WTC11 (cell line): ENCODE results near the gene TAS1R2. TPM values are rescaled to one million over a fixed set of nuclear protein-coding genes. Genes with fewer than 3 reads are reported as not detected.

ENCODE experiments used
- ATAC-seq: fragments of 200-7000 bp; cut with Tn5 transposase; 2 replicates; pipeline ENCODE4 v1.10.0; 2021; ENCODE audit warnings: mild to moderate bottlenecking, moderate library complexity
- CTCF ChIA-PET: fragments of 300-600 bp; sonication (Branson Sonifier 250); formaldehyde crosslinking; loops from one replicate; lab custom pipeline; 2021; ENCODE audit warnings: antibody characterized with exemption; lab: Charles Lee
- POLR2A ChIA-PET: fragments of 350-600 bp; sonication (Branson Sonifier 250); formaldehyde crosslinking; loops from one replicate; lab custom pipeline; 2021; ENCODE audit warnings: antibody characterized with exemption; lab: Charles Lee
- DNase-seq: peaks from one replicate; pipeline ENCODE4 v3.0.0; 2021; ENCODE audit warnings: low spot score
- H3K27ac Mint-ChIP-seq: 2 replicates; pipeline ENCODE4 v1.8.0; 2021; ENCODE audit warnings: mixed read lengths
- H3K27me3 Mint-ChIP-seq: 2 replicates; pipeline ENCODE4 v1.8.0; 2021; ENCODE audit warnings: low read depth, mild to moderate bottlenecking, moderate library complexity, mixed read lengths
- H3K36me3 Mint-ChIP-seq: 2 replicates; pipeline ENCODE4 v1.8.0; 2021; ENCODE audit warnings: mixed read lengths
- H3K4me1 Mint-ChIP-seq: 2 replicates; pipeline ENCODE4 v1.8.0; 2022; ENCODE audit warnings: mixed read lengths
- H3K4me3 Mint-ChIP-seq: 2 replicates; pipeline ENCODE4 v1.8.0; 2021; ENCODE audit warnings: mild to moderate bottlenecking, moderate library complexity, mixed read lengths
- H3K9me3 Mint-ChIP-seq: 2 replicates; pipeline ENCODE4 v1.8.0; 2021; ENCODE audit warnings: mixed read lengths
- CBFB ChIP-seq: sonication (generic); formaldehyde crosslinking; IDR thresholded peaks from 2 replicates; pipeline ENCODE4 v1.8.1; 2022; ENCODE audit warnings: mild to moderate bottlenecking, low read depth, missing genetic modification reagents
- IRF2 ChIP-seq: sonication (generic); formaldehyde crosslinking; IDR thresholded peaks from 2 replicates; pipeline ENCODE4 v1.8.0; 2022; ENCODE audit warnings: low read depth, missing genetic modification reagents, borderline replicate concordance
- MXD4 ChIP-seq: fragments of 250-450 bp; sonication (Bioruptor Pico); IDR thresholded peaks from 2 replicates; pipeline ENCODE4 v1.8.0; 2021; ENCODE audit warnings: mild to moderate bottlenecking, moderate library complexity, borderline replicate concordance
- NFE2L1 ChIP-seq: sonication (generic); formaldehyde crosslinking; IDR thresholded peaks from 2 replicates; pipeline ENCODE4 v1.8.1; 2023; ENCODE audit warnings: missing genetic modification reagents
- NR3C1 ChIP-seq: sonication (generic); formaldehyde crosslinking; conservative IDR thresholded peaks from 2 replicates; pipeline ENCODE4 v1.8.1; 2023; ENCODE audit warnings: low read depth, mild to moderate bottlenecking, missing genetic modification reagents
- OVOL2 ChIP-seq: fragments of 250-450 bp; sonication (Bioruptor Pico); IDR thresholded peaks from 2 replicates; pipeline ENCODE4 v1.9.0; 2021; ENCODE audit warnings: mild to moderate bottlenecking, borderline replicate concordance
- RORB ChIP-seq: fragments of 250-450 bp; sonication (Bioruptor Pico); IDR thresholded peaks from 2 replicates; pipeline ENCODE4 v1.9.0; 2021; ENCODE audit warnings: mild to moderate bottlenecking
- TEAD1 ChIP-seq: sonication (generic); formaldehyde crosslinking; IDR thresholded peaks from 2 replicates; pipeline ENCODE4 v1.8.0; 2022; ENCODE audit warnings: mild to moderate bottlenecking, missing genetic modification reagents
- ZBTB21 ChIP-seq: sonication (generic); formaldehyde crosslinking; IDR thresholded peaks from 2 replicates; pipeline ENCODE4 v1.8.1; 2023; ENCODE audit warnings: mild to moderate bottlenecking, missing genetic modification reagents, borderline replicate concordance
- ZNF121 ChIP-seq: sonication (generic); formaldehyde crosslinking; IDR thresholded peaks from 2 replicates; pipeline ENCODE4 v1.8.0; 2023; ENCODE audit warnings: missing genetic modification reagents
- total RNA-seq: library from RNA; stranded (reverse); gene quantifications from 3 replicates; pipeline ENCODE4 v1.2.3, GENCODE V29; 2021
- TF ChIP-seq, protein P1 (sequence below): fragments of 250-450 bp; sonication (Bioruptor Pico); conservative IDR thresholded peaks from 2 replicates; pipeline ENCODE4 v1.9.0; 2021; ENCODE audit warnings: mild to moderate bottlenecking
- TF ChIP-seq, protein P2 (sequence below): sonication (generic); formaldehyde crosslinking; IDR thresholded peaks from 2 replicates; pipeline ENCODE4 v1.8.0; 2023; ENCODE audit warnings: missing genetic modification reagents, mild to moderate bottlenecking, borderline replicate concordance
- TF ChIP-seq, protein P3 (sequence below): fragments of 250-450 bp; sonication (Bioruptor Pico); IDR thresholded peaks from 2 replicates; pipeline ENCODE4 v1.8.0; 2021; ENCODE audit warnings: mild to moderate bottlenecking
- TF ChIP-seq, protein P4 (sequence below): sonication (generic); formaldehyde crosslinking; IDR thresholded peaks from 2 replicates; pipeline ENCODE4 v1.8.1; 2023; ENCODE audit warnings: mild to moderate bottlenecking, missing genetic modification reagents
- TF ChIP-seq, protein P5 (sequence below): sonication (generic); formaldehyde crosslinking; IDR thresholded peaks from 2 replicates; pipeline ENCODE4 v1.8.0; 2022; ENCODE audit warnings: mild to moderate bottlenecking, missing genetic modification reagents
- TF ChIP-seq, protein P6 (sequence below): sonication (generic); formaldehyde crosslinking; IDR thresholded peaks from 2 replicates; pipeline ENCODE4 v1.8.1; 2023; ENCODE audit warnings: mild to moderate bottlenecking, missing genetic modification reagents, borderline replicate concordance
- TF ChIP-seq, protein P7 (sequence below): sonication (generic); formaldehyde crosslinking; IDR thresholded peaks from 2 replicates; pipeline ENCODE4 v1.8.0; 2023; ENCODE audit warnings: missing genetic modification reagents

The TAS1R2 gene
- total RNA-seq, 1 experiment from 2014 or later: not detected

DNA sequence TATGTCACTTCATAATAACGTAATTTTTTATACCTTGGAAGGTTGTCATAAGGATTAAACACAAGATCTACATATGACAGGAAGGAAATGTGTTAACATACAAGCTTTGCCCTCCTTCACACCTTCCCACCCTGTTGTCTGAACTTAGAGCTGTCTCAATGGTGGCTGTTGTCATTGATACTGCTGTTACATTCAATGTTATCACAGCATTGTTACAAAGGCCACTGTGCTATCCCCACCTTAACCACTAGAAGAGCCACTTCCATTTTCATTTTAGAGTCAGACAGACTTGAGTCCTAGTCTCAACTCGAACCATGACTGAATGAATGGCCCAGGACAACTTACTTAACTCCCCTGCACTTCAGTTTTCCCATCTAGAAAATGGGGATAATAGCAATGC, 31.2 kb downstream of the TAS1R2 start:
- Mint-ChIP-seq H3K27ac (no peak overlapping the region), H3K4me1 (no peaks in the 10 kb centered on the region), H3K4me3 (no peak overlapping the region), H3K27me3 (peaks cover 23% of the 10 kb centered on the region), H3K9me3 (peaks cover 42% of the 10 kb centered on the region), H3K36me3 (peaks cover 10% of the 10 kb centered on the region)
- no peak for DNase-seq
- no peak for TF ChIP-seq NR3C1
- TF ChIP-seq IRF2 (CRISPR knock-in tag): no peak
- TF ChIP-seq, protein P1, sequence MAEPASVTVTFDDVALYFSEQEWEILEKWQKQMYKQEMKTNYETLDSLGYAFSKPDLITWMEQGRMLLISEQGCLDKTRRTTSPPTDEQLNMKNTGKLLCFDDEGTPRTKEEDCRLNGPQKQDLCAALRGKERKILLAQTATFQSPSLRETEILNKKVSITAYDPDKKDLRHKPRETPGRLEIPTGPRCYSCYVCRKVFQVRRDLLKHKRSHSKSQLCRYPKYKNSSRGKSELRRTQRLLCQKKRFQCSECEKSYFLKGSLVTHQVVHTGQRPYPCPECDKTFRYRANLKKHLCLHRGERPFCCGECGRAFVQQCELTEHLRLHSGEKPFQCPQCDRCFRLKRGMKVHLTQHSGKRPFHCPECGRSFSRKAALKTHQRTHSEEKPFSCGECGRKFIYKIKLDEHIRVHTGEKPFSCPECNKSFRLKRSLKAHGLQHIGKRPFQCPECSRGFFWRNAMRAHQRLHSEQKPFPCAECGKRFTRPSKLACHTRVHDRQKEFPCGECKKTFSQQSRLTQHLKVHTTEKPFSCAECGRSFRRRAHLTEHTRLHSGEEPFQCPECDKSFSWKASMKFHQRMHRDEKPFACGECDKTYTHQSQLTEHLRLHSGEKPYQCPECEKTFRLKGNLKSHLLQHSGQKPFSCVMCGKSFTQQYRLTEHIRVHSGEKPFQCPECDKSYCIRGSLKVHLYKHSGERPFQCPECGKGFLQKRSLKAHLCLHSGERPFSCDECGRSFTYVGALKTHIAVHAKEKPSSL (CRISPR knock-in tag): no peak
- TF ChIP-seq TEAD1 (CRISPR knock-in tag): no peak
- TF ChIP-seq, protein P2, sequence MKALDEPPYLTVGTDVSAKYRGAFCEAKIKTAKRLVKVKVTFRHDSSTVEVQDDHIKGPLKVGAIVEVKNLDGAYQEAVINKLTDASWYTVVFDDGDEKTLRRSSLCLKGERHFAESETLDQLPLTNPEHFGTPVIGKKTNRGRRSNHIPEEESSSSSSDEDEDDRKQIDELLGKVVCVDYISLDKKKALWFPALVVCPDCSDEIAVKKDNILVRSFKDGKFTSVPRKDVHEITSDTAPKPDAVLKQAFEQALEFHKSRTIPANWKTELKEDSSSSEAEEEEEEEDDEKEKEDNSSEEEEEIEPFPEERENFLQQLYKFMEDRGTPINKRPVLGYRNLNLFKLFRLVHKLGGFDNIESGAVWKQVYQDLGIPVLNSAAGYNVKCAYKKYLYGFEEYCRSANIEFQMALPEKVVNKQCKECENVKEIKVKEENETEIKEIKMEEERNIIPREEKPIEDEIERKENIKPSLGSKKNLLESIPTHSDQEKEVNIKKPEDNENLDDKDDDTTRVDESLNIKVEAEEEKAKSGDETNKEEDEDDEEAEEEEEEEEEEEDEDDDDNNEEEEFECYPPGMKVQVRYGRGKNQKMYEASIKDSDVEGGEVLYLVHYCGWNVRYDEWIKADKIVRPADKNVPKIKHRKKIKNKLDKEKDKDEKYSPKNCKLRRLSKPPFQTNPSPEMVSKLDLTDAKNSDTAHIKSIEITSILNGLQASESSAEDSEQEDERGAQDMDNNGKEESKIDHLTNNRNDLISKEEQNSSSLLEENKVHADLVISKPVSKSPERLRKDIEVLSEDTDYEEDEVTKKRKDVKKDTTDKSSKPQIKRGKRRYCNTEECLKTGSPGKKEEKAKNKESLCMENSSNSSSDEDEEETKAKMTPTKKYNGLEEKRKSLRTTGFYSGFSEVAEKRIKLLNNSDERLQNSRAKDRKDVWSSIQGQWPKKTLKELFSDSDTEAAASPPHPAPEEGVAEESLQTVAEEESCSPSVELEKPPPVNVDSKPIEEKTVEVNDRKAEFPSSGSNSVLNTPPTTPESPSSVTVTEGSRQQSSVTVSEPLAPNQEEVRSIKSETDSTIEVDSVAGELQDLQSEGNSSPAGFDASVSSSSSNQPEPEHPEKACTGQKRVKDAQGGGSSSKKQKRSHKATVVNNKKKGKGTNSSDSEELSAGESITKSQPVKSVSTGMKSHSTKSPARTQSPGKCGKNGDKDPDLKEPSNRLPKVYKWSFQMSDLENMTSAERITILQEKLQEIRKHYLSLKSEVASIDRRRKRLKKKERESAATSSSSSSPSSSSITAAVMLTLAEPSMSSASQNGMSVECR (CRISPR knock-in tag): no peak
- TF ChIP-seq, protein P3, sequence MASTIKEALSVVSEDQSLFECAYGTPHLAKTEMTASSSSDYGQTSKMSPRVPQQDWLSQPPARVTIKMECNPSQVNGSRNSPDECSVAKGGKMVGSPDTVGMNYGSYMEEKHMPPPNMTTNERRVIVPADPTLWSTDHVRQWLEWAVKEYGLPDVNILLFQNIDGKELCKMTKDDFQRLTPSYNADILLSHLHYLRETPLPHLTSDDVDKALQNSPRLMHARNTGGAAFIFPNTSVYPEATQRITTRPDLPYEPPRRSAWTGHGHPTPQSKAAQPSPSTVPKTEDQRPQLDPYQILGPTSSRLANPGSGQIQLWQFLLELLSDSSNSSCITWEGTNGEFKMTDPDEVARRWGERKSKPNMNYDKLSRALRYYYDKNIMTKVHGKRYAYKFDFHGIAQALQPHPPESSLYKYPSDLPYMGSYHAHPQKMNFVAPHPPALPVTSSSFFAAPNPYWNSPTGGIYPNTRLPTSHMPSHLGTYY (CRISPR knock-in tag): no peak
- ChIA-PET CTCF (no interaction called here), POLR2A (no interaction called here)
- ATAC-seq: no peak

DNA sequence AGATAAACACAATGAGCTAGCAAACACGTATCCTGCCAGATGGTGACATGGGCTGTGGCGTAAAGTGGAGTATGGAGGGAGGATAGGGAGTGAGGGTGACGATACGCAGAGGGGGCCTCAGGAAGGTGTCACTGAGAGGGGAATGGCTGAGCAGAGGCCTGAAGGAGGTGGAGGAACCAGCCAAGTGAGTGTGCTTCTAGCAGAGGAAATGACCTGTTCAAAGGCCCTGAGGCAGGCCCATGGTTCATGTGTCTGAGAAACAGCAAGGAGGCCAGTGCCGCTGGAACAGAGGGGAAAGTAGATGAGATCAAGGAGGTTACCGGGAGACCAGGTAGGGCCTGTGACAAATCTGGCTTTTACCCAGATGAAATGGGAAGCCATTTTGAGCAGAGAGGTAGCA, 36.0 kb downstream of the TAS1R2 start:
- peaks cover 33% of the 10 kb centered on the region for H3K9me3 Mint-ChIP-seq
- no peak for DNase-seq
- CTCF ChIA-PET: interaction anchor here (0.6 to 6.1 kb wide), 13 partner anchors 29 to 268 kb away, joined by 3 to 120 read pairs (median 4); no protein-coding TSS in a partner anchor
- TF ChIP-seq, protein P4, sequence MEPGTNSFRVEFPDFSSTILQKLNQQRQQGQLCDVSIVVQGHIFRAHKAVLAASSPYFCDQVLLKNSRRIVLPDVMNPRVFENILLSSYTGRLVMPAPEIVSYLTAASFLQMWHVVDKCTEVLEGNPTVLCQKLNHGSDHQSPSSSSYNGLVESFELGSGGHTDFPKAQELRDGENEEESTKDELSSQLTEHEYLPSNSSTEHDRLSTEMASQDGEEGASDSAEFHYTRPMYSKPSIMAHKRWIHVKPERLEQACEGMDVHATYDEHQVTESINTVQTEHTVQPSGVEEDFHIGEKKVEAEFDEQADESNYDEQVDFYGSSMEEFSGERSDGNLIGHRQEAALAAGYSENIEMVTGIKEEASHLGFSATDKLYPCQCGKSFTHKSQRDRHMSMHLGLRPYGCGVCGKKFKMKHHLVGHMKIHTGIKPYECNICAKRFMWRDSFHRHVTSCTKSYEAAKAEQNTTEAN (CRISPR knock-in tag): no peak
- TF ChIP-seq NFE2L1 (CRISPR knock-in tag) (no peak), ZBTB21 (CRISPR knock-in tag) (no peak), OVOL2 (CRISPR knock-in tag) (no peak), MXD4 (no peak), CBFB (CRISPR knock-in tag) (no peak), RORB (CRISPR knock-in tag) (no peak), ZNF121 (CRISPR knock-in tag) (no peak)
- TF ChIP-seq, protein P5, sequence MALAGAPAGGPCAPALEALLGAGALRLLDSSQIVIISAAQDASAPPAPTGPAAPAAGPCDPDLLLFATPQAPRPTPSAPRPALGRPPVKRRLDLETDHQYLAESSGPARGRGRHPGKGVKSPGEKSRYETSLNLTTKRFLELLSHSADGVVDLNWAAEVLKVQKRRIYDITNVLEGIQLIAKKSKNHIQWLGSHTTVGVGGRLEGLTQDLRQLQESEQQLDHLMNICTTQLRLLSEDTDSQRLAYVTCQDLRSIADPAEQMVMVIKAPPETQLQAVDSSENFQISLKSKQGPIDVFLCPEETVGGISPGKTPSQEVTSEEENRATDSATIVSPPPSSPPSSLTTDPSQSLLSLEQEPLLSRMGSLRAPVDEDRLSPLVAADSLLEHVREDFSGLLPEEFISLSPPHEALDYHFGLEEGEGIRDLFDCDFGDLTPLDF (CRISPR knock-in tag): no peak
- TF ChIP-seq, protein P6, sequence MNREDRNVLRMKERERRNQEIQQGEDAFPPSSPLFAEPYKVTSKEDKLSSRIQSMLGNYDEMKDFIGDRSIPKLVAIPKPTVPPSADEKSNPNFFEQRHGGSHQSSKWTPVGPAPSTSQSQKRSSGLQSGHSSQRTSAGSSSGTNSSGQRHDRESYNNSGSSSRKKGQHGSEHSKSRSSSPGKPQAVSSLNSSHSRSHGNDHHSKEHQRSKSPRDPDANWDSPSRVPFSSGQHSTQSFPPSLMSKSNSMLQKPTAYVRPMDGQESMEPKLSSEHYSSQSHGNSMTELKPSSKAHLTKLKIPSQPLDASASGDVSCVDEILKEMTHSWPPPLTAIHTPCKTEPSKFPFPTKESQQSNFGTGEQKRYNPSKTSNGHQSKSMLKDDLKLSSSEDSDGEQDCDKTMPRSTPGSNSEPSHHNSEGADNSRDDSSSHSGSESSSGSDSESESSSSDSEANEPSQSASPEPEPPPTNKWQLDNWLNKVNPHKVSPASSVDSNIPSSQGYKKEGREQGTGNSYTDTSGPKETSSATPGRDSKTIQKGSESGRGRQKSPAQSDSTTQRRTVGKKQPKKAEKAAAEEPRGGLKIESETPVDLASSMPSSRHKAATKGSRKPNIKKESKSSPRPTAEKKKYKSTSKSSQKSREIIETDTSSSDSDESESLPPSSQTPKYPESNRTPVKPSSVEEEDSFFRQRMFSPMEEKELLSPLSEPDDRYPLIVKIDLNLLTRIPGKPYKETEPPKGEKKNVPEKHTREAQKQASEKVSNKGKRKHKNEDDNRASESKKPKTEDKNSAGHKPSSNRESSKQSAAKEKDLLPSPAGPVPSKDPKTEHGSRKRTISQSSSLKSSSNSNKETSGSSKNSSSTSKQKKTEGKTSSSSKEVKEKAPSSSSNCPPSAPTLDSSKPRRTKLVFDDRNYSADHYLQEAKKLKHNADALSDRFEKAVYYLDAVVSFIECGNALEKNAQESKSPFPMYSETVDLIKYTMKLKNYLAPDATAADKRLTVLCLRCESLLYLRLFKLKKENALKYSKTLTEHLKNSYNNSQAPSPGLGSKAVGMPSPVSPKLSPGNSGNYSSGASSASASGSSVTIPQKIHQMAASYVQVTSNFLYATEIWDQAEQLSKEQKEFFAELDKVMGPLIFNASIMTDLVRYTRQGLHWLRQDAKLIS (CRISPR knock-in tag): no peak
- TF ChIP-seq, protein P7, sequence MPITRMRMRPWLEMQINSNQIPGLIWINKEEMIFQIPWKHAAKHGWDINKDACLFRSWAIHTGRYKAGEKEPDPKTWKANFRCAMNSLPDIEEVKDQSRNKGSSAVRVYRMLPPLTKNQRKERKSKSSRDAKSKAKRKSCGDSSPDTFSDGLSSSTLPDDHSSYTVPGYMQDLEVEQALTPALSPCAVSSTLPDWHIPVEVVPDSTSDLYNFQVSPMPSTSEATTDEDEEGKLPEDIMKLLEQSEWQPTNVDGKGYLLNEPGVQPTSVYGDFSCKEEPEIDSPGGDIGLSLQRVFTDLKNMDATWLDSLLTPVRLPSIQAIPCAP: no peak
- TF ChIP-seq, protein P1 (CRISPR knock-in tag): no peak
- TF ChIP-seq, all 79 proteins: peak for 0
- Mint-ChIP-seq H3K4me1 (0 out of 2 replicates have a peak, but pooled peaks cover 6% of the 10 kb centered on the region), H3K27ac (no peak overlapping the region; the same call in 1 of the 2 replicates), H3K4me3 (no peak overlapping the region), H3K36me3 (peaks cover 9% of the 10 kb centered on the region), H3K27me3 (peaks cover 27% of the 10 kb centered on the region)
- no peak for ATAC-seq
- POLR2A ChIA-PET: no interaction called here
